ENCODE data around the gene PRKAG3.

GRCh38 chr2:218804817-218805216 lies 26.8 kb downstream of the PRKAG3 start:
- TF ChIP-seq CTCF (IDR thresholded peaks at IDR 0.05; ENCODE audit: borderline replicate concordance, extremely low read depth, low read length, poor library complexity, severe bottlenecking) (no peak), EZH2 (IDR thresholded peaks at IDR 0.05; ENCODE audit: borderline replicate concordance, low read depth, low read length, severe bottlenecking) (no peak)
